D721Med (cell line): Measurements from ENCODE around the gene NT5DC1.

Source experiments
- DNase-seq: peaks from one replicate; pipeline ENCODE4 v3.0.0; 2011; ENCODE audit warnings: low spot score; ENCODE audit not compliant: insufficient read length
- FAIRE-seq: peaks from 2 replicates; lab custom pipeline; 2011; peaks lifted over from hg19 to GRCh38; lab: Jason Lieb, UNC
- CTCF ChIP-seq: IDR thresholded peaks from 2 replicates; pipeline ENCODE4 v1.5.1; 2012; ENCODE audit warnings: mild to moderate bottlenecking, control low read depth; ENCODE audit not compliant: insufficient read depth; ENCODE audit errors: missing control alignments

The NT5DC1 gene

DNA sequence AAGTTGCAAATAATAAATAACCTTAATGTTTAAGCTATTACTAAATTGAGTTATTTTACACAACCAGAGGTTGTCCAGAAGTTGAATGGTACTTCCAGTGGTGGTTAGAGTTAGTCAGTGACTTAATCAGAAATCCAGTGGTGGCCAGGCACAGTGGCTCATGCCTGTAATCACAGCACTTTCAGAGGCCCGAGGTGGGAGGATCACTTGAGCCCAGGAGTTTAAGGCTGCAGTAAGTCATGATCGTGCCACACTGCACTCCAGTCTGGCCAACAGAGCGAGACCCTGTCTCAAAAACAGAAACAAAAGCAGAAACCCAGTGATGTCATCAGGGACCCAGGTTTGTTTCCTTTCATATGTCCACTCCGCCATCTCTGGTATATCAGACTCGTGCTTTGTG lies 118.2 kb downstream of the NT5DC1 start:
- FAIRE-seq (no peak), DNase-seq (no peak)
- TF ChIP-seq CTCF = no peak

- TF ChIP-seq CTCF = no peak
- no peak for FAIRE-seq
- DNase-seq = no peak
Observed at GRCh38 chr6:116221067-116221466, 120.4 kb downstream of the NT5DC1 start.

GRCh38 chr6:116221911-116222310 lies 121.3 kb downstream of the NT5DC1 start:
- no peak for DNase-seq
- TF ChIP-seq CTCF = no peak
- FAIRE-seq = no peak

DNA sequence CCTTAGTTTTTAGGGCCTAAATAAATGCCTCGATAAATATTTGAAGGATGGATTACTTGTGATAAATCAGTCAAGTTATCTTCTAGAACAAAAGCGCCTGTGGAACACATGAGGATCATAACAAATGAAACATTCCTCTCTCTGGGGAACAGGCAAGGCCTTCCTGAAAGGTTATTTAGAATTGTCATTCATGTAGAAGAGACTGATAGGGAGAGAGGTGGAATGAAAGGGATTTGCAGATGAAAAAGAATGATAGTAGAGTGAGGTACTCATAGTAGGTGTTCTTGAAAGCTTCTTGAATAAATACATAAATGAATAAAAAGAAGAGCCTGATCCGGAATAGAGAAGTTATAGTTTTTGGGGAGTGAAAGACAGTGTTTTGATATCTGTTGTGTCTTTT lies 122.7 kb downstream of the NT5DC1 start:
- DNase-seq (no peak), FAIRE-seq (no peak)
- TF ChIP-seq CTCF = no peak

GRCh38 chr6:116229287-116229913 lies 128.7 kb downstream of the NT5DC1 start:
- TF ChIP-seq CTCF = no peak
- DNase-seq (peak; percentile 25), FAIRE-seq (peak; percentile 97)

GRCh38 chr6:116234689-116235088 lies 134.0 kb downstream of the NT5DC1 start:
- DNase-seq (no peak), FAIRE-seq (no peak)
- no peak for TF ChIP-seq CTCF

- no peak for DNase-seq
- no peak for FAIRE-seq
- TF ChIP-seq CTCF = no peak
Observed at GRCh38 chr6:116238083-116238482, 137.4 kb downstream of the NT5DC1 start.
